Mesodermal cell (in vitro differentiated cells): ENCODE data around the gene MAPK8.

Experiments
- H3K27ac ChIP-seq: 2 replicates; pipeline ENCODE4 v1.7.0; 2013; ENCODE audit warnings: mild to moderate bottlenecking, low read depth, low read length, moderate library complexity; ENCODE audit not compliant: severe bottlenecking
- H3K36me3 ChIP-seq: 2 replicates; pipeline ENCODE4 v1.7.1; 2013; ENCODE audit warnings: mild to moderate bottlenecking, low read length, moderate library complexity; ENCODE audit not compliant: control insufficient read depth, insufficient read depth
- H3K4me1 ChIP-seq: one replicate; pipeline ENCODE4 v1.7.1; 2013; ENCODE audit warnings: mild to moderate bottlenecking, low read length; ENCODE audit not compliant: insufficient read depth, control insufficient read depth, poor library complexity, severe bottlenecking
- H3K4me3 ChIP-seq: 2 replicates; pipeline ENCODE4 v1.7.0; 2013; ENCODE audit warnings: low read length, control low read depth, mild to moderate bottlenecking; ENCODE audit not compliant: insufficient read depth, poor library complexity, severe bottlenecking; ENCODE audit errors: extremely low read depth
- H3K9me3 ChIP-seq: 2 replicates; pipeline ENCODE4 v1.7.1; 2013; ENCODE audit warnings: mild to moderate bottlenecking, low read length, moderate library complexity; ENCODE audit not compliant: control insufficient read depth
- WGBS, 2 experiments: methylation state at CpG; one replicate each; pipeline ENCODE4 v1.1.5; 2013; ENCODE audit warnings: missing lambda C conversion rate in 2 of 2; ENCODE audit not compliant: insufficient coverage in 2 of 2; 5-methylcytosine and 5-hydroxymethylcytosine counted together

The MAPK8 gene

DNA sequence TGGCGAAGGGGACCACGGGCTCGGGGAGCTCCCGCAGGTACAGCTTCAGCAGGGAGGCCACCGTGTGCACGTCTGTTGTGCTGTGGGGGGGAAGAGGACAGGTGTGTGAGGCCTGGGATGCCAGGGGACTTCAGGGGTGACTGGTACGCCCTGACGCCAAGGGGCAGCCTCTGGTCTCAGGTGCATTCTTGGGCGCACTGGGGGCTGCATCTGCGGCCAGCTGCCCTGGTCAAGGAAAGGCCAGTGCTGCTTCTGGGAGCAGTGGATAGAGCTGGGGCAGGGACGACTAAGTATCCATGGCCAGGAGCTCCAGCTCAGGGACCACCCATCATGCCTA lies 148.5 kb downstream of the MAPK8 start:
- no peaks in the 10 kb centered on the region for H3K36me3 ChIP-seq
- WGBS, 2 experiments, result 95 to 96% methylated on average over 7 to 11 of the region's 11 CpGs
- no peak overlapping the region for H3K4me3 ChIP-seq
- no peaks in the 10 kb centered on the region for H3K9me3 ChIP-seq
- H3K4me1 ChIP-seq, result no peaks in the 10 kb centered on the region
- H3K27ac ChIP-seq, result no peak overlapping the region

DNA sequence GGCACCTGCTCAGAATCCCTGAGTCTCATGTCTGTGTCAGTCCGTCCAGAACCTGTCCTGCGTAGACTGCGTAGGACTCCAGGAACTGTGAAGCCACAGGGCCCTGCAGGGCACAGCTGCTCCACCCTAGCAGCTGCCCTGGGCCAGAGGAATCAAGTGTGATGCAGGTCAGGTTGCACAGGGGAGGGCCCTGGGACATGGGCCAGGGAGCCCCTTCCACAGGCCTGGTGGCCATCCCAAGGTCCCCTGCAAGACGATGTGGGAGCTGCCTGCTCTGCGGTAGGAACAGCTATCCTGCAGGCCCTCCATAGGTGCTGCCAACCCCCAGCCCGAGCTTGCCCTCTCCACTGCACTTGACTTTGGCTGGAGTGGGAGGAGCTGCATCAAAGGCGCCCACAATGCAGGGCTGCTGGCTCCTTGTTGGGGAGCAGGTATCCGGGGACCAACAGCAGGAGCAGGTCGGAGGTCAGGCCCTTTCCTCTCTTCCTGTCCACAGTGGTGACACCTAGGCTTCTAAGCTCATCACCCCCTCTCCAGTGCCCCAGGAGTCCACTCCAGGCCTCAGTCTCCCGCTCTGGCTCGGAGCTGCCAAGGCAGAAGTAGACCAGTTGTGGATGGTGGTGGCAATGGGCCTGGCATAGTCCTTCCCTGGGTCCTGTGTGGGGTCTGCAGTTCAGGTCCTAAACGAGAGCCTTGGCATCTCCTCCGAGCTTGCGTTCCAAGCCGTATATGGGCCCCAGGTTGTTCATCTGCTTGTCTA lies 149.1 kb downstream of the MAPK8 start:
- H3K9me3 ChIP-seq, result no peaks in the 10 kb centered on the region
- H3K4me1 ChIP-seq, result no peaks in the 10 kb centered on the region
- H3K36me3 ChIP-seq, result no peaks in the 10 kb centered on the region
- WGBS, 2 experiments, result 92 to 93% methylated on average over 10 to 14 of the region's 15 CpGs
- H3K4me3 ChIP-seq, result no peak overlapping the region
- no peak overlapping the region for H3K27ac ChIP-seq

GRCh38 chr10:48456361-48456804 lies 149.9 kb downstream of the MAPK8 start:
- Histone ChIP-seq H3K4me1 (no peaks in the 10 kb centered on the region), H3K4me3 (no peak overlapping the region), H3K27ac (no peak overlapping the region), H3K36me3 (no peaks in the 10 kb centered on the region), H3K9me3 (no peaks in the 10 kb centered on the region)
- WGBS, 2 experiments, result 59 to 67% methylated on average over 3 to 5 of the region's 9 CpGs

GRCh38 chr10:48456808-48457761 lies 150.6 kb downstream of the MAPK8 start:
- no peak overlapping the region for H3K27ac ChIP-seq
- H3K36me3 ChIP-seq, result no peaks in the 10 kb centered on the region
- H3K4me1 ChIP-seq, result no peaks in the 10 kb centered on the region
- no peaks in the 10 kb centered on the region for H3K9me3 ChIP-seq
- 75 to 79% methylated on average over 13 to 23 of the region's 24 CpGs for WGBS, 2 experiments
- no peak overlapping the region for H3K4me3 ChIP-seq

GRCh38 chr10:48457949-48458661 lies 151.6 kb downstream of the MAPK8 start:
- 78 to 80% methylated on average over 5 of the region's 5 CpGs for WGBS, 2 experiments
- no peak overlapping the region for H3K27ac ChIP-seq
- no peaks in the 10 kb centered on the region for H3K9me3 ChIP-seq
- no peak overlapping the region for H3K4me3 ChIP-seq
- H3K4me1 ChIP-seq, result no peaks in the 10 kb centered on the region
- no peaks in the 10 kb centered on the region for H3K36me3 ChIP-seq

GRCh38 chr10:48458662-48459048 lies 152.2 kb downstream of the MAPK8 start:
- no peaks in the 10 kb centered on the region for H3K4me1 ChIP-seq
- 75 to 80% methylated on average over 5 to 6 of the region's 6 CpGs for WGBS, 2 experiments
- H3K4me3 ChIP-seq, result no peak overlapping the region
- H3K9me3 ChIP-seq, result no peaks in the 10 kb centered on the region
- H3K27ac ChIP-seq, result no peak overlapping the region
- H3K36me3 ChIP-seq, result no peaks in the 10 kb centered on the region

DNA sequence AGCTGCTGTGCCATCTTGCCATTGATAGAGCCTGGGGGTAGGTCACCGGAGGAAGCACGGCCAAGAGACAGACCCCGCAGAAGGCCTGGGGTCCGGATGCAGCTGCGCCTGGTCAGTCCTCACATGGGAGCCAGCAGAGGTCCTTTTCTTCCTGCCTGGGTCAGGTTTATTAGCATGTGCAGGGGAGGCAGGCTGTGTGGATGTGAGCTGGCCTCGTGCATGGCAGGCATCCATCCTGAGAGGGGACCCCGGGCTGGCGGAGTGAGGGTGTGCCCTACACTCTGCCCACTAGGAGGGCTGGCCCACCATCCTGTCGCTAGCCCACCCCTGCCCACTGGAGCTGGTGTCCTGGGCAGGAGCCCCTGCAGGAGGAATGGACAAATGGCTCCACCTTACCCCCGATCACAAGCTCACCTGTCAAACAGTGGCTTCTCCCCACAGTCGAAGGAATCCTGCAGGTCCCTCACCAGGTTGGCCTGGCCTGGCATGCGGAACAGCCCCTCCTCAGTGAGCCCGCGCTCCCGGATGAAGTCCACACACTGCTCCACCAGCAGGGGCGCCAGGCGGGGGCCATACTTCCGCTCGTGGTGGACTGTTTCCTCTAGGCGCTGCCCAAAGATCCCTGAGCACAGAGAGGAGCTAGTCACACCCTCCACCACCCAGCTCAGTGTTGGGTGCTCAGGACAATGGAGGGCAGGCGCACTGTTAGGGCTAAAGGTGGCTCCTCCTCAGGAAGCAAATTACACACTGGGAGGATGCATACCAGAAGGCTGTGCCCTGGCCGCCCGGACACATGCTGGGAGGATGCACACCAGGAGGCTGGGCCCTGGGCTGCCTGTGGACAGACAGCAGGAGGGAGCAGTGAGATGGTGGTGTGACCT lies 153.0 kb downstream of the MAPK8 start:
- 79 to 89% methylated on average over 18 to 21 of the region's 23 CpGs for WGBS, 2 experiments
- Histone ChIP-seq H3K9me3 (no peaks in the 10 kb centered on the region), H3K4me1 (no peaks in the 10 kb centered on the region), H3K36me3 (no peaks in the 10 kb centered on the region), H3K27ac (no peak overlapping the region), H3K4me3 (no peak overlapping the region)

DNA sequence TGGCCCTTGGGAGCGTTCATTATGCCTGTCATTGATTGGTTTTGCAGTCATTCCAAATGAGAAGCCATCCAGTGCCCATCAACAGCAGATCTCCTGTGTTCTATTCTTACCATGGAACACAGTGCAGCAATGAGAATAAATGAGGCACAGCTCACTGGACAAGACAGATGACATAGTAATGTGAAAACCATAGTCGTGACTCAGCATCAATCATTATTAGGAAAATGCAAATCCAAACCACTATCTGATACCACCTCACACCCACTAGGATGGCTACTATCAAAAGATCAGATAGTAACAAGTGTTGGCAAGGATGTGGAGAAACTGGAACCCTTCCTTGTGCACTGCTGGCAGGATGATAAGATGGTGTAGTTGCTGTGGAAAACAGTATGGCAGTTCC lies 153.7 kb downstream of the MAPK8 start:
- H3K9me3 ChIP-seq, result no peaks in the 10 kb centered on the region
- H3K4me1 ChIP-seq, result peaks cover under 1% of the 10 kb centered on the region
- H3K36me3 ChIP-seq, result no peaks in the 10 kb centered on the region
- WGBS, 2 experiments, result 88 to 100% methylated on average over 1 of the region's 2 CpGs
- H3K4me3 ChIP-seq, result no peak overlapping the region
- no peak overlapping the region for H3K27ac ChIP-seq

DNA sequence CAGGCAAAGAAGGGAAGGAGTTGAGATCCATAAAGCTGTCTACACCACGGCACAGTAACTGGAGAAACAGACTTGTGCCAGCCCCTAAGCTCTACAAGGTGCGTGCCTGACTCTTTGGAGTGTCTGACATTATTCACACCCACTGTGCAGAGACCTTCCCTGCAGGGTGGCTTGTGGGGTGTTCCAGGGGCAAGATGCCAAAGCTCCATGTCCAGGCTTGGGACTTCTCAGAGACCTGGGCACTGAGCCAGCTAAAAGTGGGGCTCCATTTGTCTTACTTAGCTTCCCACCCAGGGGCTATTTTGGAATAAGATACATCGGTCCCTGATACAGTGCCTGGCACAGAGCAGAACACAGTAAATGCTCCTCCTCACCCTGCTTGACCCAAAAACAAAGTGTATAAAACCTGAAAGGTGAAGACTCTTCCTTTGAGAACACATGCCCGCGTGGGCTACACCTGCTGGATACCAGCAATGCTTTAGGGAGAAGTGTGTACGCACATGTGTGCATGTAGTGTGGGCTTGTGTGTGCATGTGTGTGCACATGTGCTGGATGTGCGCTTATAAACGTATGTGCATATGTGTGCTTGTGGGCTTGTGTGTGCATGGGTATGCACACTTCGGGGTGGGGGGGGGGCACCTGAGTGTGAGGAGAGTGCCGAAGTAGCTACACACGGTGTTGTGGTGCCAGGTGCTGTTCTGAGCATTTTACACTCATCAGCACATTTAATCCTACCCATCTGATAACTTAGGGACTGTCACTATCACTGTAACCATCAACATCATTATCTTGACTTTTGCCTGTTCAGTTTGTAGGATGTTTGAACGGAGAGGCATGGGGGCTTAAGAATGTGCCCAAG lies 155.4 kb downstream of the MAPK8 start:
- H3K4me3 ChIP-seq, result no peak overlapping the region
- no peak overlapping the region for H3K27ac ChIP-seq
- no peaks in the 10 kb centered on the region for H3K9me3 ChIP-seq
- H3K4me1 ChIP-seq, result peaks cover 4% of the 10 kb centered on the region
- no peaks in the 10 kb centered on the region for H3K36me3 ChIP-seq
- WGBS, 2 experiments, result 96% methylated on average over 10 to 11 of the region's 12 CpGs
